GM12874 (cell line): Measurements from ENCODE around the gene AGA.

Source experiments
- TF ChIP-seq, protein P1 (sequence below): IDR thresholded peaks from 2 replicates; pipeline ENCODE4 v1.5.1; 2011; ENCODE audit warnings: low read depth, mild to moderate bottlenecking, control low read depth, low read length, moderate library complexity; ENCODE audit not compliant: insufficient read depth

Gene AGA

GRCh38 chr4:177413656-177414055 is 28.6 kb downstream of the AGA start:
- TF ChIP-seq, protein P1, sequence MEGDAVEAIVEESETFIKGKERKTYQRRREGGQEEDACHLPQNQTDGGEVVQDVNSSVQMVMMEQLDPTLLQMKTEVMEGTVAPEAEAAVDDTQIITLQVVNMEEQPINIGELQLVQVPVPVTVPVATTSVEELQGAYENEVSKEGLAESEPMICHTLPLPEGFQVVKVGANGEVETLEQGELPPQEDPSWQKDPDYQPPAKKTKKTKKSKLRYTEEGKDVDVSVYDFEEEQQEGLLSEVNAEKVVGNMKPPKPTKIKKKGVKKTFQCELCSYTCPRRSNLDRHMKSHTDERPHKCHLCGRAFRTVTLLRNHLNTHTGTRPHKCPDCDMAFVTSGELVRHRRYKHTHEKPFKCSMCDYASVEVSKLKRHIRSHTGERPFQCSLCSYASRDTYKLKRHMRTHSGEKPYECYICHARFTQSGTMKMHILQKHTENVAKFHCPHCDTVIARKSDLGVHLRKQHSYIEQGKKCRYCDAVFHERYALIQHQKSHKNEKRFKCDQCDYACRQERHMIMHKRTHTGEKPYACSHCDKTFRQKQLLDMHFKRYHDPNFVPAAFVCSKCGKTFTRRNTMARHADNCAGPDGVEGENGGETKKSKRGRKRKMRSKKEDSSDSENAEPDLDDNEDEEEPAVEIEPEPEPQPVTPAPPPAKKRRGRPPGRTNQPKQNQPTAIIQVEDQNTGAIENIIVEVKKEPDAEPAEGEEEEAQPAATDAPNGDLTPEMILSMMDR: no peak

- TF ChIP-seq, protein P1: no peak
Observed at GRCh38 chr4:177413076-177413475, 29.2 kb downstream of the AGA start.

DNA sequence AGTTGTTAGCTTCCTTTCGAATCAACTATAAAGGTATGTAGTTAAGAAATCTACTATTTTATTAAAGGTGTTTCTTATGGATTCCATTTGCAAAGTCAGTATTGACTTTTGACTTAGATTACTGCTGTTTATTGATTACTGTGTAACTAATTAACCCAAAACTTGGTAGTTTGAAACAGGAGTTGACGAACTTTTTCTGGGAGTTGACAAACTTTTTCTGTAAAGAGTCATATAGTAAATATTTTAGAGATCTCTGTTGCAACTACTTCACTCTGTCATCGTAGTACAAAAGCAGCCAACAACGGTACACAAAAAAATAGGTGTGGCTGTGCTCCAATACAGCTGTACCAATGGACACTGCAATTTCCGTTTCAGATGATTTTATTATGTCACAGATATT is 30.2 kb downstream of the AGA start:
- TF ChIP-seq, protein P1: no peak

GRCh38 chr4:177410566-177410965 is 31.7 kb downstream of the AGA start:
- TF ChIP-seq, protein P1: no peak

- TF ChIP-seq, protein P1: no peak
Observed at GRCh38 chr4:177408023-177408422, 34.2 kb downstream of the AGA start.

DNA sequence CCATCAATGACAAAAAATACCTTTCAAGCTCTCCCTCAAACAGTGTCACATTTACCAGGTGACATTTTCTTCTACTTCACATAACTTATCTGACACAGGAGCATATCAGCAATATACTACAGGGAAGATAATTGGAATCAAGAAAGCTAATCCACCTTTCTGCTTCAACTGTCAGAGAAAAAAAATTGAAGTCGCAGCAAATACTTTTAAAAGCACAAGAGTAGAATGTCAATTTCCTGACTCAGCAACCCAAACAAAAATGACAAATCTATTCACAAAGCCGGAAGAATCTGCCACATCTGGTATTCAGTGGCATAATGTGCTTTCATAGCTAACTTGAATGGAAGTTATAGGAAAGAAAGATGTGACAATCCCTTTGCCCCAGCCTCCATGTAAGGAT is 36.7 kb downstream of the AGA start:
- TF ChIP-seq, protein P1: no peak

DNA sequence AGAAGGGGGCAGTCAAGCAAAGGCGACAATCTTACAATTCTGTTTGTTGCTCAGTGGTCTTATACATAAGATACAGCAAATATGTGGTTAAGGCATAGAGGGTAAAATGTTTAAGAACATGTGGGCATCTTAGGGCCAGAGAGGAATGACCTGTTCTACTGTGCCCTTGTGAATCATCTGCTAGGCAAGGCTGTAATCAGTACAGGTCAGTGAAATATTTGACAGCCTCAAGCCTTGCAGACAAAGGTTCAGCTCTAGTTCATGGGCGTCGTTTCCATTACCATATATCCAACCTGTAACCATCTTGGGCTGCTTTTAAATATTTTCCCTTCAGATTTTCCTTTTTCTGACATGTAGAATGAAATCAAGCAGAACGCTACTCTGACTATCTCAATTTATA is 37.3 kb downstream of the AGA start:
- TF ChIP-seq, protein P1: no peak

DNA sequence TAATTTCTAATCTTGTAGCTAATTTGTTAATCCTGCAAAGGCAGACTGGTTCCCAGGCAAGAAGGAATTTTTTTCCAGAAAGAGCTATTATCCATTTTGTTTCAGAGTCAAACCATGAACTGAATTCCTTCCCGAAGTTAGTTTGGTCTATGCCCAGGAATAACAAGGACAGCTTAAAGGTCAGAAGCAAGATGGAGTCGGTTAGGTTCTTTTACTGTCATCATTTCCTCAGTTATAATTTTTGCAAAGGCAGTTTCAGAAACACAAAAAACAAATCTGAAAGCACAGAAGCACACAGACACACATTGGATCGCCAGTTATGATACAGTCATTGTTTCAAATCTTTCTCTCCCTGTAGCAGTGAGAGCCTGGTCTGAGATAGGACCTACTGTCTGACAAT is 37.9 kb downstream of the AGA start:
- TF ChIP-seq, protein P1: no peak
